ENCODE measurements around the gene LRP1B.

GRCh38 chr2:142136571-142136970 lies 5.8 kb upstream of the LRP1B start:
- TF ChIP-seq EZH2 (IDR thresholded peaks at IDR 0.05; ENCODE audit: low read length, missing control alignments) (no peak), CTCF (conservative IDR thresholded peaks at IDR 0.05 in 1 of 2, IDR thresholded peaks at IDR 0.05 in 1 of 2; ENCODE audit: low read depth in 1 of 2, low read length in 2 of 2) (no peak)

Measured in fibroblast of lung (primary cell).